HG03565 (cell line): ENCODE measurements around the gene OR4C12.
"Not testable (repeated sequence)": the region's sequence is repeated elsewhere in the genome, so short reads cannot be mapped to it uniquely, and the experiment has no call there.

Experiments used
- ATAC-seq: cut with Tn5 transposase; IDR thresholded peaks from one replicate; pipeline ENCODE4 v1.9.1; 2021; ENCODE audit warnings: mild to moderate bottlenecking, moderate library complexity; ENCODE audit not compliant: unreplicated experiment

The OR4C12 gene

DNA sequence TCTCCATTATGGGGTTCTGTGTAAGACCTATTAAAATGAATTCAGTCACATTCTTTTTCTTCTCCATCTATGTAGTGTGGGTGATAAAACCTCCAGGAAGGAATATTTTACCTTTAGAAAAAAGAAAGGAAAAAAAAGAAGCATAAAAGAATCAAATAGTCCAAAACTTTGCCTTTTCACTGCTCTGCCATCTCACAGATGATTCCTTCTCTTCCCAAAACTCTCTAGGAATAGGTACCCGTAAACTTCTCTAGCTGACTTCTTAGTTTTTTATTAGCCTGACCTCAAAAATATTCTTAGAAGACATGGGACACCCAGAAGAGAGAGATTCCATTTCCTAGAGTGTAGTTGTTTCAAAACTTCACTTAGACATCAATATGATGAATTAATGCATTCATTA, at the start of gene OR4C12:
OR4C12 (minus strand) TSS at position 101 of the 400 bp plus-strand sequence; CDS start at position 67, 34 bp downstream.
- ATAC-seq: not testable (repeated sequence)

- no peak for ATAC-seq
These were observed 47.9 kb upstream of the OR4C12 start for GRCh38 chr11:50030193-50030592.

DNA sequence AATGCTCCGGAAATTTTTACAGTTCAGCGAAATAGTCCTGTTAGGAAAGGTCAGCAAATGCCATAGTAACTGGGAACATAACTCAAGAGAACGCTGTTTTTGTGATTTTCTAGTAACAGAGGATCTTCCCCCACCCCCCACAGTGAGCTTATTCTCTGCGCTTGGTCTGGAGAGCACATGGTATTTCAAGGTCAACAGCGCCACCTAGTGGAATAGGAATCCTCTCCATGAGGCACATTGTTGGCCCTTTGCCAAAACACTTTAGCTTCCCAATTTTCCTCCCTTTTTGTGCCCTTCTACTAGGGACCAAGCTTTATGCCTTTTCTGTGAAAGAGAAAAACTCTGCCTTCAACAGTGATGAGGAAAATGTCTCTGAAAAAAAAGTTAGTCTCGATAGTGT, 13.2 kb upstream of the OR4C12 start:
- ATAC-seq: no peak

GRCh38 chr11:49973439-49973838, 8.9 kb downstream of the OR4C12 start:
- not testable (repeated sequence) for ATAC-seq

DNA sequence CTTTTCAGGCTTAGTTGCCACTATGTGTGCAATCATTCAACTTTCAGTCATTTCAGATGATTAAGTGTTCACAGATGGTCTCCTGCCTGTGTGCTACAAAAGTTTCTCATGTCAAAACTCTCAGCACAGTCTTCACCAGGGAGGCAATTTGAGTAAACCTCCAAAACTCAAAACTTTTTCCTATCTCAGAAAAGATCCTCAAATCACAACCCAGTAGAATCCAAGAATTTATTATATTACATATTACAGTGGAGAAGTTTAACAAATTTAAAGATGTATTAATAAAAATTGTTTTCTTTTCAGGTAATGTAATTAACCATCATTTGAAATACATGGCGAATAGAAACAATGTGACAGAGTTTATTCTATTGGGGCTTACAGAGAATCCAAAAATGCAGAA, 30.2 kb downstream of the OR4C12 start, which contains the start of gene OR4C13:
OR4C13 (plus strand) TSS at position 301 of the 400 bp plus-strand sequence; CDS start at position 333, 32 bp downstream.
- no peak for ATAC-seq

GRCh38 chr11:49948701-49949100, 33.6 kb downstream of the OR4C12 start:
- not testable (repeated sequence) for ATAC-seq
